HL-60 (cell line): Measurements from ENCODE around the gene MAB21L3.

Source experiments
- DNase-seq, 2 experiments: peaks; one replicate each; pipeline ENCODE4 v3.0.0-alpha.2; 2010 to 2020; ENCODE audit warnings: low read depth in 1 of 2, low spot score in 1 of 2
- H3K27ac ChIP-seq: fragments of 250-450 bp; sonication (Bioruptor Pico); replicated peaks from 2 replicates; pipeline ENCODE4 v1.5.1; 2020; ENCODE audit warnings: mild to moderate bottlenecking, moderate library complexity
- H3K27me3 ChIP-seq: fragments of 250-450 bp; sonication (Bioruptor Pico); 2 replicates; pipeline ENCODE4 v1.5.1; 2021; ENCODE audit warnings: mild to moderate bottlenecking, moderate library complexity; ENCODE audit not compliant: insufficient read depth, poor library complexity, severe bottlenecking
- H3K4me3 ChIP-seq: replicated peaks from 2 replicates; pipeline ENCODE4 v1.5.1; 2011; ENCODE audit warnings: mild to moderate bottlenecking, control low read depth, low read length; ENCODE audit not compliant: insufficient read depth
- CTCF ChIP-seq: IDR thresholded peaks from one replicate; pipeline ENCODE4 v1.5.1; 2011; ENCODE audit warnings: low read length, control low read depth, inconsistent platforms; ENCODE audit not compliant: insufficient read depth
- GABPA ChIP-seq: IDR thresholded peaks from 2 replicates; pipeline ENCODE4 v1.6.1; 2012; ENCODE audit warnings: low read depth
- POLR2AphosphoS5 ChIP-seq: IDR thresholded peaks from 2 replicates; pipeline ENCODE4 v1.6.1; 2012; ENCODE audit warnings: low read depth
- REST ChIP-seq: IDR thresholded peaks from 2 replicates; pipeline ENCODE4 v1.6.1; 2012; ENCODE audit warnings: low read depth; ENCODE audit not compliant: insufficient replicate concordance
- SPI1 ChIP-seq: IDR thresholded peaks from 2 replicates; pipeline ENCODE4 v1.6.1; 2012; ENCODE audit warnings: low read depth, mild to moderate bottlenecking, borderline replicate concordance

MAB21L3 gene

GRCh38 chr1:116176306-116176789 is 65.1 kb downstream of the MAB21L3 start:
- no peak for DNase-seq
- Histone ChIP-seq H3K4me3 (no peak overlapping the region), H3K27me3 (no peaks in the 10 kb centered on the region), H3K27ac (no peak overlapping the region)
- TF ChIP-seq SPI1 (no peak), REST (no peak), POLR2AphosphoS5 (no peak), CTCF (no peak), GABPA (no peak)

- DNase-seq, result no peak
- Histone ChIP-seq H3K4me3 (no peak overlapping the region), H3K27ac (no peak overlapping the region), H3K27me3 (no peaks in the 10 kb centered on the region)
- TF ChIP-seq REST (no peak), GABPA (no peak), SPI1 (no peak), CTCF (no peak), POLR2AphosphoS5 (no peak)
These were observed 66.7 kb downstream of the MAB21L3 start for GRCh38 chr1:116177861-116178260.

- no peak for TF ChIP-seq CTCF
- TF ChIP-seq POLR2AphosphoS5, result no peak
- no peak for TF ChIP-seq REST
- TF ChIP-seq GABPA, result no peak
- no peak for TF ChIP-seq SPI1
- Histone ChIP-seq H3K27ac (no peak overlapping the region), H3K4me3 (no peak overlapping the region), H3K27me3 (no peaks in the 10 kb centered on the region)
- DNase-seq, result no peak
These were observed 67.6 kb downstream of the MAB21L3 start for GRCh38 chr1:116178837-116179236.
